ENCODE data around the gene LPCAT1.

The LPCAT1 gene

DNA sequence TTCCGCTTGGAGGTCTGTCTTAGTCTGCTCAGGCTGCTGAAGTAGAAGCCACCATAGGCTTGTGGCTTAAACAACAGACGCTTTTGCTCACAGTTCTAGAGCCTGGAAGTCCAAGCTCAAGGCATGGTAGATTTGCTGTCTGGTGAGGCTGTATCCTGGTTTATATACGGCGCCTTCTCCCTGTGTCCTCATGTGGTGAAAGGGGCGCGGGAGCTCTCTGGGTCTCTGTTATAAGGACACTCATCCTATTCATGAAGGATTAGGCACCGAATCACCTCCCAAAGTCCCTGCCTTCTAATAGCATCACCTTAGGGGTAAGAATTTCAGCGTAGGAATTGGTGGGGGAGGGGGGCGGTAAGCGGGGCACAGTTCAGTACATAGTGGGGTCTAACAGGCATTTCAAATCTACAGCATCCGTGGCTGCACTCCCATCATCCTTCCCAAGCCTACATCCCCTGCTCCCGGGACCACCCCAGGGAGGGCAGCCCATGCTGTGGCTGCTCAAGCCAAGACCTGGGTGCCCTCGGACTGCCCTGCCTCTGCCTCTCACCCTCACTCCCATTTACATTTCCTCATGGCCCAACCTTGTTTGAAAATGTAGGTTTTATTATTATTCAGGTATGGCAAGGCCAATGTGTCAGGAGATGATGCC, 15.1 kb upstream of the LPCAT1 start:
- H3K4me3 ChIP-seq, result no peak overlapping the region
- TF ChIP-seq POLR2AphosphoS5 (IDR thresholded peaks at IDR 0.05; ENCODE audit: borderline replicate concordance, low read depth, low read length) (no peak), EZH2 (IDR thresholded peaks at IDR 0.05) (no peak), FOXP2 (optimal IDR thresholded peaks at IDR 0.05; ENCODE audit: control extremely low read depth, extremely low read length, insufficient read depth) (no peak)
- no peak overlapping the region for H3K9ac ChIP-seq (ENCODE audit: insufficient read length)
- DNase-seq (ENCODE audit: low read depth, low spot score), result no peak
- H3K36me3 ChIP-seq (ENCODE audit: insufficient read depth, low read length), result no peaks in the 10 kb centered on the region
- no peaks in the 10 kb centered on the region for H3K9me3 ChIP-seq (ENCODE audit: low read depth, low read length)
- no peak overlapping the region for H3K27ac ChIP-seq

DNA sequence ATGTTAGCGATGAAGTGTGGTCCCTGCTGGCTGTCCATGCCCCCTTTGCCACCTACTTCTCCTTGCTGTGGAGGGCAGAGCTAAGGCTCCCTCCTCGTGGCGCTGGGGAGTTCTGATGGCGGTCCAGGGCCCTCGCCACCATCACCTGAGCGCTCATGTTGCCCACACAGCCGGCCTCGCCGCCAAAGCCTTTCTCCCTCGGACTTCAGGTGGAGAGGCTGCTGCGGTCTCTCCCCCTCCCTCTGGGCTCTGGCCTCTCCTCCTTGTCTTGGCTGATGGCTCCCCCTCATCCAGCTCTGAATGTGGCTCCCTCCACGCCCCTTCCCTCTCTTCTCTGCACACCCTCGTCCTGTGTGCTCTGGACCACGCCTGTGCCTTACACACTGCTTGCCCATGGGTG, 14.5 kb upstream of the LPCAT1 start:
- no peak for DNase-seq (ENCODE audit: low read depth, low spot score)
- Histone ChIP-seq H3K36me3 (ENCODE audit: insufficient read depth, low read length) (no peaks in the 10 kb centered on the region), H3K9ac (ENCODE audit: insufficient read length) (no peak overlapping the region), H3K9me3 (ENCODE audit: low read depth, low read length) (no peaks in the 10 kb centered on the region), H3K27ac (no peak overlapping the region), H3K4me3 (no peak overlapping the region)
- TF ChIP-seq EZH2 (IDR thresholded peaks at IDR 0.05) (no peak), FOXP2 (optimal IDR thresholded peaks at IDR 0.05; ENCODE audit: control extremely low read depth, extremely low read length, insufficient read depth) (no peak), POLR2AphosphoS5 (IDR thresholded peaks at IDR 0.05; ENCODE audit: borderline replicate concordance, low read depth, low read length) (no peak)

DNA sequence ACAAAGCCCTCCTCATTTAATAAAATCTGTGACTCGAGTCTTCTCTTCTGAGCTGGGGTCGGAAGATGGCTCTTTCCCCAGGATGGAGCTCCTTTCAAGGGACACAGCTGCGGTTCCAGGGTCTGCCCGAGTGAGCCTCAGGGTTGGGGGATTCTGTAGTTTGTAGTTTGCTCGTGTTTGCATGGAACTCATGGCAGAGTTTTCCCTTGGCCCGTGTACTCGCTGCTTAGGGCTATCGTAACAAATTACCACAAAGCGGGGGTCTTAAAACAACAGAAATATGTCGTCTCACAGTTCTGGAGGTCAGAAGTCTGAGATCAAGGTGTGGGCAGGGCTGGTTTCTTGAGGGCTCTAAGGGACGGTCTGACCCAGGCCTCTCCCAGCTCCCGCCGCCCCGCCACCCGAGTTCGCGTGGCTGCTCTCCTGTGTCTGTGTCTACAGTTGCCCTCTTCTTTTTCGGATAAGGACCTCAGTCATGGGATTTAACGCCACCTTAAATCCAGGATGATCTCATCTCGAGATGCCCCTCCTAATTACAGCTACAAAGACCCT, 13.9 kb upstream of the LPCAT1 start:
- Histone ChIP-seq H3K9ac (ENCODE audit: insufficient read length) (no peak overlapping the region), H3K4me3 (no peak overlapping the region), H3K27ac (no peak overlapping the region), H3K36me3 (ENCODE audit: insufficient read depth, low read length) (no peaks in the 10 kb centered on the region), H3K9me3 (ENCODE audit: low read depth, low read length) (no peaks in the 10 kb centered on the region)
- TF ChIP-seq EZH2 (IDR thresholded peaks at IDR 0.05) (no peak), FOXP2 (optimal IDR thresholded peaks at IDR 0.05; ENCODE audit: control extremely low read depth, extremely low read length, insufficient read depth) (no peak), POLR2AphosphoS5 (IDR thresholded peaks at IDR 0.05; ENCODE audit: borderline replicate concordance, low read depth, low read length) (no peak)
- DNase-seq (ENCODE audit: low read depth, low spot score), result no peak

DNA sequence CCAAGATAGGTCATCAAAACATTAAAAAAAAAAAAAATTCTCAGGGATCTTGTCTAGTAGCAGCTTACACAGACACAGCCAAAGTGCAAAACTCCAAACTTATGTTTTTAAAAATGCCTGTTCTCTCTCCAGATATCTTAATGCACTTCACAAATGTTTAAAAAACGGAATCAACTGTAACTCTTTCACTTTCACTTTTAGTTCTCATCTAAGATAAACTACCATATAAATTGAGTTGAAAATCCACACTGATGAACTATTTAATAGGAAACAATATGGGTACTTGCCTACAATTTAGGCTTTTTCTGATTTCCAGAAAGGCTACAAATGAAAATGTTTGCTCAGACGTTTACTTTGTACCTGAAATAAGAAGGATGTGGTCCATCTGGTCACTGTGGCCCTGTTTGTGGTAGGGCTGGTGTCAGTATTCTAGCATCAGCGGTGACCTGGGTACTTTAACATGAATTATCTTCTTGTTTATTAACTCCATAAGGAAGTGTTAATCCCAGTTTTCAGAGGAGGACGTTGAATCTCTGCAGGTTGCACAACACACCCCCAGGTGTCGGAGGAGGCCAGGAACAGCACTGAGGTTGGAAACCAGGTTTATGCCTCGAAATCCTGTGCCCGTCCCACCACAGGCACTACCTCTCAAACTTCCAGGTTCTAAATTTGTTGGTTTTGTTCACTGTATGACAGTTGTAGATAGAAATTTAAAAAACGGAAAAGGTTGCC, 13.3 kb upstream of the LPCAT1 start:
- no peaks in the 10 kb centered on the region for H3K36me3 ChIP-seq (ENCODE audit: insufficient read depth, low read length)
- no peak overlapping the region for H3K27ac ChIP-seq
- DNase-seq (ENCODE audit: low read depth, low spot score), result no peak
- no peak for TF ChIP-seq EZH2 (IDR thresholded peaks at IDR 0.05)
- TF ChIP-seq POLR2AphosphoS5 (IDR thresholded peaks at IDR 0.05; ENCODE audit: borderline replicate concordance, low read depth, low read length), result no peak
- TF ChIP-seq FOXP2 (optimal IDR thresholded peaks at IDR 0.05; ENCODE audit: control extremely low read depth, extremely low read length, insufficient read depth), result no peak
- H3K9ac ChIP-seq (ENCODE audit: insufficient read length), result no peak overlapping the region
- H3K9me3 ChIP-seq (ENCODE audit: low read depth, low read length), result no peaks in the 10 kb centered on the region
- no peak overlapping the region for H3K4me3 ChIP-seq

DNA sequence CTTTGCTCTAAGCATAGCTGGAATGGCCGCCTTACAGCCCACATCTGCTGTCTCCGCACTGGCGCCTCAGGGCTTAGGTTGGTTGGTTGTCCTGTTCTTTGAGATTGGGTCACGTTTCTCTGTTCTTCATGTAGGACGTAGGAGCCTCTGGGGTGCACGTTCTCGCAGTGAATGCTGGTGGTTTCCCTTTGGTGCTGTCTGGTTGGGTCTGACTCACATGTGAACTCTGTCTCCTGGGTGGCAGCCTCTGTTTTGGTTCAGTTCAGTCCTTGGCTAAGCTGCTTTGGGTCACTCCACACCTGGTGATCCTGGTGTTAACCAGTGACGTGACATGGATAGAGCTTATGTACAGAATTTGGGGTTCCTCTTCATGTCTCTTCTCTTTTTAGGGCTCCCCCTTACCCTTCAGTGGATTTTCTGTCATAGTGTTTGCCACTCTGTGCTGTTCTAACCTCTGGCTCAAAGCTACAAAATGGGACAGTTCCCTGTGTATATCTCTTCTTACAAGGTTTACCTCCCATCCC, 12.6 kb upstream of the LPCAT1 start:
- Histone ChIP-seq H3K9me3 (ENCODE audit: low read depth, low read length) (no peaks in the 10 kb centered on the region), H3K4me3 (no peak overlapping the region), H3K36me3 (ENCODE audit: insufficient read depth, low read length) (no peaks in the 10 kb centered on the region), H3K9ac (ENCODE audit: insufficient read length) (no peak overlapping the region), H3K27ac (no peak overlapping the region)
- TF ChIP-seq POLR2AphosphoS5 (IDR thresholded peaks at IDR 0.05; ENCODE audit: borderline replicate concordance, low read depth, low read length) (no peak), FOXP2 (optimal IDR thresholded peaks at IDR 0.05; ENCODE audit: control extremely low read depth, extremely low read length, insufficient read depth) (no peak), EZH2 (IDR thresholded peaks at IDR 0.05) (no peak)
- no peak for DNase-seq (ENCODE audit: low read depth, low spot score)

DNA sequence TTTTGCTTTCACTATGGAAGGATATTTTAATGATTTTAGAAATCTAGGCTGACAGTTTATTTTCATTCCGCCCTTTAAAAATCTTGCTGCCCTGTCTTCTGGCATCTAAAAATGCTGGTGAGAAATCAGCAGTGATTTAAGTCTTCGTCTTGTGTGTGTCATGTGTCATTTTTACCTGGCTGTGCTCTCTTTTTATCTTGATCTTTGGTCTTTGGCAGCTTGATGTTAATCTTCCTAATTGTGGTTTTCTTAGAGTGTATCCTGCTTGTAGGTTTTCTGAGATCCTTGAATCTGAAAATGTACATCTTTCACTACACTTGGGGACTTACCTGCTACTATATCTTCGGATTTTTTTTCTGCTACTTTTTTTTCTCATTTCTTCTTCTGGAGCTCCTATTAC, 11.9 kb upstream of the LPCAT1 start:
- Histone ChIP-seq H3K9ac (ENCODE audit: insufficient read length) (no peak overlapping the region), H3K36me3 (ENCODE audit: insufficient read depth, low read length) (no peaks in the 10 kb centered on the region), H3K4me3 (no peak overlapping the region), H3K27ac (no peak overlapping the region), H3K9me3 (ENCODE audit: low read depth, low read length) (no peaks in the 10 kb centered on the region)
- DNase-seq (ENCODE audit: low read depth, low spot score), result no peak
- no peak for TF ChIP-seq POLR2AphosphoS5 (IDR thresholded peaks at IDR 0.05; ENCODE audit: borderline replicate concordance, low read depth, low read length)
- no peak for TF ChIP-seq EZH2 (IDR thresholded peaks at IDR 0.05)
- no peak for TF ChIP-seq FOXP2 (optimal IDR thresholded peaks at IDR 0.05; ENCODE audit: control extremely low read depth, extremely low read length, insufficient read depth)

DNA sequence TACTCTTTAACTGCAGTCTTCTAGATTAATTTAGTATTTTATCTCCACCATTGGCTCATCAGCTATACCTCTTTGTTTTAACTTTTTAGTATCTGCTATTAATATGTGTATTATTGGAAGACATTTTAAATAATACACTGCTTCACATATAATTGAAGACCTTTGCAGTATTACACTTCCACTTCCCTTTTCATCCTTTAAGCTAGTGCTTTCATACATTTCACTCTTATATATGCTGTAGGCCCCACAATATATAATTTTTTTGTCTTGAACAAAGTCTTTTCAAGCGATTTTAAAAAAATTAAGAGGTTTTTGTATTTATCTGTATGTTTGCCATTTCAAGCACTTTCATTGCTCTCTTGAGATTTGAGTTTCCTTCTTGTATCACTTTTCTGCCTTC, 8.6 kb upstream of the LPCAT1 start:
- no peaks in the 10 kb centered on the region for H3K9me3 ChIP-seq (ENCODE audit: low read depth, low read length)
- H3K27ac ChIP-seq, result no peak overlapping the region

DNA sequence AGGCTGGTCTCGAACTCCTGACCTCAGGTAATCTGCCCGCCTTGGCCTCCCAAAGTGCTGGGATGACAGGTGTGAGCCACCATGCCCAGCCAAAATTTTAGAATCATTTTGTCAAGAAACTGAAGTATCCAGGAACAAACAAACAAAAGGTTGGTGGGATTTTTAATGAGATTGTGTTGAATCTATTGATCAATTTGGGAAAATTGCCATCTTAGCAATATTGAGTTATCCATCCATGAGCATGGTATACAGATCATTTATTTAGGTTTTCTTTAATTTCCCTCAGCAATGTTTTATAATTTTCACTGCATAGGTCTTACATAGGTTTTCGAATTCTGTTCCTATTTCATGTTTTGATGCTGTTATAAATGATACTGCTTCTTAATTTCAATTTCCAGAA, 5.7 kb upstream of the LPCAT1 start:
- no peak overlapping the region for H3K27ac ChIP-seq
- no peak for TF ChIP-seq POLR2AphosphoS5 (IDR thresholded peaks at IDR 0.05; ENCODE audit: borderline replicate concordance, low read depth, low read length)
- H3K9me3 ChIP-seq (ENCODE audit: low read depth, low read length), result no peaks in the 10 kb centered on the region
- H3K9ac ChIP-seq (ENCODE audit: insufficient read length), result no peak overlapping the region
- no peak for DNase-seq (ENCODE audit: low read depth, low spot score)
- H3K36me3 ChIP-seq (ENCODE audit: insufficient read depth, low read length), result no peaks in the 10 kb centered on the region
- H3K4me3 ChIP-seq, result no peak overlapping the region

More for the DNA sequence above, 8.6 kb upstream of the LPCAT1 start:
- no peaks in the 10 kb centered on the region for H3K36me3 ChIP-seq (ENCODE audit: insufficient read depth, low read length)
- TF ChIP-seq EZH2 (IDR thresholded peaks at IDR 0.05), result no peak
- TF ChIP-seq FOXP2 (optimal IDR thresholded peaks at IDR 0.05; ENCODE audit: control extremely low read depth, extremely low read length, insufficient read depth), result no peak
- no peak for TF ChIP-seq POLR2AphosphoS5 (IDR thresholded peaks at IDR 0.05; ENCODE audit: borderline replicate concordance, low read depth, low read length)
- no peak overlapping the region for H3K9ac ChIP-seq (ENCODE audit: insufficient read length)
- DNase-seq (ENCODE audit: low read depth, low spot score), result no peak
- no peak overlapping the region for H3K4me3 ChIP-seq

All from SK-N-MC (cell line).